Thyroid gland (tissue), 4 donors: ENCODE results near the gene MAGI1.

ENCODE experiments used
- POLR2A ChIP-seq, 2 donors: fragments of 450-650 bp; IDR thresholded peaks; one replicate each; pipeline ENCODE4 v1.6.1; 2017; ENCODE audit warnings: antibody characterized with exemption in 2 of 2, mild to moderate bottlenecking in 2 of 2, moderate library complexity in 1 of 2
- TF ChIP-seq, protein P1 (sequence below), 6 experiments: fragments of 200-600 bp in 3 of 6; fragments of 450-650 bp in 3 of 6; sonication (generic) in 3 of 6; IDR thresholded peaks; one replicate each; pipeline ENCODE4 v1.5.1; 2016 to 2019; ENCODE audit warnings: antibody characterized with exemption in 6 of 6, mild to moderate bottlenecking in 2 of 6, inconsistent platforms in 1 of 6, moderate library complexity in 1 of 6

- TF ChIP-seq, protein P1, sequence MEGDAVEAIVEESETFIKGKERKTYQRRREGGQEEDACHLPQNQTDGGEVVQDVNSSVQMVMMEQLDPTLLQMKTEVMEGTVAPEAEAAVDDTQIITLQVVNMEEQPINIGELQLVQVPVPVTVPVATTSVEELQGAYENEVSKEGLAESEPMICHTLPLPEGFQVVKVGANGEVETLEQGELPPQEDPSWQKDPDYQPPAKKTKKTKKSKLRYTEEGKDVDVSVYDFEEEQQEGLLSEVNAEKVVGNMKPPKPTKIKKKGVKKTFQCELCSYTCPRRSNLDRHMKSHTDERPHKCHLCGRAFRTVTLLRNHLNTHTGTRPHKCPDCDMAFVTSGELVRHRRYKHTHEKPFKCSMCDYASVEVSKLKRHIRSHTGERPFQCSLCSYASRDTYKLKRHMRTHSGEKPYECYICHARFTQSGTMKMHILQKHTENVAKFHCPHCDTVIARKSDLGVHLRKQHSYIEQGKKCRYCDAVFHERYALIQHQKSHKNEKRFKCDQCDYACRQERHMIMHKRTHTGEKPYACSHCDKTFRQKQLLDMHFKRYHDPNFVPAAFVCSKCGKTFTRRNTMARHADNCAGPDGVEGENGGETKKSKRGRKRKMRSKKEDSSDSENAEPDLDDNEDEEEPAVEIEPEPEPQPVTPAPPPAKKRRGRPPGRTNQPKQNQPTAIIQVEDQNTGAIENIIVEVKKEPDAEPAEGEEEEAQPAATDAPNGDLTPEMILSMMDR (IDR thresholded peaks at IDR 0.05): no peak
- TF ChIP-seq POLR2A (IDR thresholded peaks at IDR 0.05): no peak
Measured at GRCh38 chr3:66023229-66023628, 15.5 kb downstream of the MAGI1 start.
